HG02981 (cell line): ENCODE data around the gene NOL4L.
"Not testable (repeated sequence)": the region's sequence is repeated elsewhere in the genome, so short reads cannot be mapped to it uniquely, and the experiment has no call there.

Experiments used
- ATAC-seq: cut with Tn5 transposase; IDR thresholded peaks from one replicate; pipeline ENCODE4 v1.9.1; 2021; ENCODE audit warnings: mild to moderate bottlenecking, moderate library complexity; ENCODE audit not compliant: unreplicated experiment

Gene NOL4L

GRCh38 chr20:32437391-32438074 lies 147.6 kb downstream of the NOL4L start:
- no peak for ATAC-seq

- ATAC-seq = no peak
Measured at GRCh38 chr20:32436968-32437367, 148.2 kb downstream of the NOL4L start.

GRCh38 chr20:32436142-32436861 lies 148.8 kb downstream of the NOL4L start:
- no peak for ATAC-seq

- ATAC-seq = no peak
Measured at GRCh38 chr20:32435449-32436107, 149.6 kb downstream of the NOL4L start.

- ATAC-seq = no peak
Measured at GRCh38 chr20:32434434-32434833, 150.7 kb downstream of the NOL4L start.

- no peak for ATAC-seq
Measured at GRCh38 chr20:32433311-32434021, 151.7 kb downstream of the NOL4L start.

- no peak for ATAC-seq
Measured at GRCh38 chr20:32432277-32432676, 152.9 kb downstream of the NOL4L start.

- ATAC-seq = no peak
Measured at GRCh38 chr20:32431457-32431856, 153.7 kb downstream of the NOL4L start.

GRCh38 chr20:32429745-32430360 lies 155.3 kb downstream of the NOL4L start:
- ATAC-seq = no peak

GRCh38 chr20:32429343-32429742 lies 155.8 kb downstream of the NOL4L start:
- ATAC-seq = no peak

- ATAC-seq = no peak
Measured at GRCh38 chr20:32427996-32428395, 157.1 kb downstream of the NOL4L start.

GRCh38 chr20:32421290-32421689 lies 163.8 kb downstream of the NOL4L start:
- no peak for ATAC-seq

- ATAC-seq = no peak
Measured at GRCh38 chr20:32418376-32418775, 166.8 kb downstream of the NOL4L start.

- no peak for ATAC-seq
Measured at GRCh38 chr20:32416206-32416605, 168.9 kb downstream of the NOL4L start.

GRCh38 chr20:32415494-32415893 lies 169.6 kb downstream of the NOL4L start:
- no peak for ATAC-seq

- no peak for ATAC-seq
Measured at GRCh38 chr20:32411955-32412706, 173.0 kb downstream of the NOL4L start.

GRCh38 chr20:32407131-32407750 lies 177.9 kb downstream of the NOL4L start:
- ATAC-seq = not testable (repeated sequence)

- ATAC-seq = no peak
Measured at GRCh38 chr20:32406701-32407100, 178.4 kb downstream of the NOL4L start.

- ATAC-seq = no peak
Measured at GRCh38 chr20:32404017-32404416, 181.1 kb downstream of the NOL4L start.

- ATAC-seq = no peak
Measured at GRCh38 chr20:32400476-32400875, 184.7 kb downstream of the NOL4L start.
